HPDE6-E6E7 (cell line): ENCODE data around the gene CDC45.
A peak's percentile ranks its signal among the peaks of the same experiment; 100 is the strongest.

Experiments
- DNase-seq: peaks from one replicate; pipeline ENCODE4 v3.0.0; 2011; ENCODE audit warnings: missing footprints; ENCODE audit errors: extremely low spot score

The CDC45 gene

GRCh38 chr22:19496324-19496630, 16.6 kb downstream of the CDC45 start:
- DNase-seq = no peak

GRCh38 chr22:19497245-19497644, 17.5 kb downstream of the CDC45 start:
- peak; percentile 49 for DNase-seq

GRCh38 chr22:19498154-19498865, 18.6 kb downstream of the CDC45 start:
- no peak for DNase-seq

GRCh38 chr22:19498866-19499190, 19.1 kb downstream of the CDC45 start:
- no peak for DNase-seq

GRCh38 chr22:19499236-19499879, 19.6 kb downstream of the CDC45 start:
- DNase-seq = no peak

- no peak for DNase-seq
These were observed 20.1 kb downstream of the CDC45 start for GRCh38 chr22:19499880-19500242.

GRCh38 chr22:19501897-19502447, 22.3 kb downstream of the CDC45 start:
- no peak for DNase-seq

- no peak for DNase-seq
These were observed 23.6 kb downstream of the CDC45 start for GRCh38 chr22:19503367-19503766.

GRCh38 chr22:19503869-19504268, 24.1 kb downstream of the CDC45 start:
- no peak for DNase-seq

GRCh38 chr22:19504900-19505734, 25.4 kb downstream of the CDC45 start:
- DNase-seq = no peak

- DNase-seq = no peak
These were observed 26.0 kb downstream of the CDC45 start for GRCh38 chr22:19505735-19506126.

- DNase-seq = no peak
These were observed 26.5 kb downstream of the CDC45 start for GRCh38 chr22:19506212-19506611.

GRCh38 chr22:19507534-19507861, 27.8 kb downstream of the CDC45 start:
- no peak for DNase-seq

- DNase-seq = no peak
These were observed 28.5 kb downstream of the CDC45 start for GRCh38 chr22:19508024-19508776.

- no peak for DNase-seq
These were observed 29.5 kb downstream of the CDC45 start for GRCh38 chr22:19509191-19509590.

GRCh38 chr22:19509923-19510322, 30.2 kb downstream of the CDC45 start:
- DNase-seq = no peak

GRCh38 chr22:19510919-19511341, 31.2 kb downstream of the CDC45 start:
- DNase-seq = peak; percentile 60

- no peak for DNase-seq
These were observed 34.1 kb downstream of the CDC45 start for GRCh38 chr22:19513823-19514222.

GRCh38 chr22:19514831-19515565, 35.3 kb downstream of the CDC45 start:
- DNase-seq = no peak

- DNase-seq = no peak
These were observed 36.1 kb downstream of the CDC45 start for GRCh38 chr22:19515654-19516377.
